Stimulated activated CD8-positive, alpha-beta memory T cell treated with anti-CD3 and anti-CD28 coated beads, Interleukin-12 subunit alpha, Interleukin-12 subunit beta, amount 100 ng/mL, for 24 hours (primary cell): ENCODE results near the gene POLR2B.
"Not testable (repeated sequence)": the region's sequence is repeated elsewhere in the genome, so short reads cannot be mapped to it uniquely, and the experiment has no call there.

Experiments
- DNase-seq: peaks from one replicate; pipeline ENCODE4 v3.0.0-alpha.2; 2020; ENCODE audit errors: extremely low read depth

The POLR2B gene

DNA sequence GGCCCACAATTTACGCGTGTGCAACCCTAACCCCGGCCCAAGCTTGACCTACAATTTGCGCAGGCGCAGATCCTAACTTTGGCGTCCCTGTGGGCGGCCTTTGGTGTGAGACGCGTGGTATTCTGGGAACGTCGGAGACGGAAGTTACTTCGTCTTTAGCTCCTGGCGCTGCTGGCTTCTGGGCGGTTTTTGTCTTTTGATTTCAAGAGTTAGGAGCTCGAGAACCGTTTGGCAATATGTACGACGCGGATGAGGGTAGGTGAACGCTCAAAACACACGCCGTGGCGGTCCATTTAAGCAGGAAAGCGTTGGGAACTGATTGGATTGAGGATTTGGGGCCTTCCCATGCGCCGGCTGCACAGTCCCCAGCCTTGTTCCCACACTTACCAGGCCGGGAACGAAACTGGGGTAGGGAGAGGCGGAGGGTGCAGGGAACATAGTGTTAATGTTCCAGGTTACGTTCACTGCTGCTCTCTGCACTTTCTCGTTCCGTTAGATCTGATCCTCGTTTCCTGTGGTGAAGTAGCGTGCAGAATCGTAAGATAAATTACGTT is at the start of gene POLR2B:
TSS of gene POLR2B (plus strand) at position 147 of the 554 bp plus-strand sequence. CDS start at position 237, 90 bp downstream.
- DNase-seq, result peak; percentile 76

DNA sequence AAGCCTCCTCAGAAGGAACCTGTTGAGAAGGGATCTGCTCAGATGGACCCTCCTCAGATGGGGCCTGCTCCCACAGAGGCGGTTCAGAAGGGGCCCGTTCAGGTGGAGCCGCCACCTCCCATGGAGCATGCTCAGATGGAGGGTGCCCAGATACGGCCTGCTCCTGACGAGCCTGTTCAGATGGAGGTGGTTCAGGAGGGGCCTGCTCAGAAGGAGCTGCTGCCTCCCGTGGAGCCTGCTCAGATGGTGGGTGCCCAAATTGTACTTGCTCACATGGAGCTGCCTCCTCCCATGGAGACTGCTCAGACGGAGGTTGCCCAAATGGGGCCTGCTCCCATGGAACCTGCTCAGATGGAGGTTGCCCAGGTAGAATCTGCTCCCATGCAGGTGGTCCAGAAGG is 48.1 kb upstream of the POLR2B start:
- DNase-seq, result no peak

- no peak for DNase-seq
These were observed 46.8 kb upstream of the POLR2B start for GRCh38 chr4:56931924-56932323.

DNA sequence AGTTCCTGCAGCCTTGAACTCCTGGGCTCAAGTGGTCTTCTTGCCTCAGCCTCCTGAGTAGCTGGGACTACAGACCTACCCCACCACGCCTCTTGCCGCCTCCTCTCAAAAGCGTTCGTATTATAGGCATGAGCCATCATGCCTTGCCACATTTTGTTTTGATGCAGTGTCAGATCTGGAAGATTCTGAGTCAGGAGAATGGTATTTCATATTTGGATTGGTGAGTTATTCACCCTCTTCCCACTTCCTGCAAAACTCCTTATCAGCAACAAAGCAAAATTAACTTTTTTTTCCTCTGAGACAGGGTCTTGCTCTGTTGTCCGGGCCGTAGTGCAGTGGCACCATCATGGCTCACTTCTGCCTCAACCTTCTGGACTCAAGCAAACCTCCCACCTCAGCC is 41.4 kb upstream of the POLR2B start:
- no peak for DNase-seq

GRCh38 chr4:56939826-56940225 is 38.9 kb upstream of the POLR2B start:
- DNase-seq, result not testable (repeated sequence)

GRCh38 chr4:56940403-56940802 is 38.3 kb upstream of the POLR2B start:
- no peak for DNase-seq

- DNase-seq, result no peak
These were observed 37.7 kb upstream of the POLR2B start for GRCh38 chr4:56940971-56941370.

DNA sequence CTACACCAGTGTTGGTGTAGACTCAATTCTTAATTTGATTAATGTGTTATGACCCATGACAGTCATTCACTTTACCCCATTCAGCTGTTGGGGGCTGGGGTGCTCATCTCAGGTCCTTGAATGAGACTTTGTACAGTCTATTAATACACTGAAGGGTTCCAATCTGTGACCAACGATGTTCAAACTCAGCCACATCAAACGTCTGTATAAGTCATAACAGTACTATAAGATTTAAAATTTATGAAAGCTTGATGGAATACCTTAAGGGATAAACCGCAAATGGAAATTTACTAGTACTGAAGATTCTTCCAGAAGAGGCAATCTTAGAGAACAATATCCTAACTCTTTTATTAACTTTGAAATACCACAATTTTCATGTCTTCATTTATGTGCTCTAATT is 37.3 kb upstream of the POLR2B start:
- DNase-seq, result no peak

DNA sequence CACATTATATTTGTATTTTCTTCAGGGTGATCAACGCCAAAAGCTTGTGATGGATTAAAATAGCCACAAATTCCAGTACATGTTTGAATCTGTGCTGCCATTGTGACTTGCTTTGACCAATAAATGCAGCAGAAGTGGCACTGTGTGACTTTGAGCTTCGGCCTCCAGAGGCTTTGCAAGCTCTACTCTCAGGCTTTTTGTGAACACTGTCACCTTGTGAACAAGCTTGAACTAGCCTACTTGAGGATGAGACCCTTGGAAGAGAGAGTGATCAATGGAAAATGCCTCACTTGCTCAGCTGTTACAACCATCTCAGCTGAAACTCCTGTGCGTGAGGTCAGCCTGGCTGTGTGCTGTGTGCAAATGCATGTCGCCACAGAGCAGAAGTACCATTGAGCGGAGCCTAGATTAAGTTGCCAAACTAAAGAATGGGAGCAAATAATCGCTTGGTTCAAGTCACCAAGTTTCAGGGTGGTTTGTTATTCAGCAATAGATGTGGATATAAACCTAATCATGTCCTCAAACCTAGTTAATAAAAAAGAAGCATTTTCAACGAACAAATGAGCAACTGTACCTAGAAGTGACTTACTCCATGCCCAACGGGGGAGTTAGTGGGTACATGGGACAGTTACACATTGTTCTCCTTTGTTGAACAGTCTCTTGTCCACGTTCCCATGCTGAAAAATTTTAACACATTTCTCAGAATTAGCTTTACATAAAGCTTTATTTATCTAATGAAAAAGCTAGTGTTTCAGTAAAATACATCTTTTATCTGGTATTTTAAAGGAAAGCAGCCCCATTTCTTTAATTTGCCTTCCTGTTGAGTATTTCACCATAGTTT is 24.8 kb upstream of the POLR2B start:
- DNase-seq, result no peak

GRCh38 chr4:56958111-56958517 is 20.6 kb upstream of the POLR2B start:
- no peak for DNase-seq

DNA sequence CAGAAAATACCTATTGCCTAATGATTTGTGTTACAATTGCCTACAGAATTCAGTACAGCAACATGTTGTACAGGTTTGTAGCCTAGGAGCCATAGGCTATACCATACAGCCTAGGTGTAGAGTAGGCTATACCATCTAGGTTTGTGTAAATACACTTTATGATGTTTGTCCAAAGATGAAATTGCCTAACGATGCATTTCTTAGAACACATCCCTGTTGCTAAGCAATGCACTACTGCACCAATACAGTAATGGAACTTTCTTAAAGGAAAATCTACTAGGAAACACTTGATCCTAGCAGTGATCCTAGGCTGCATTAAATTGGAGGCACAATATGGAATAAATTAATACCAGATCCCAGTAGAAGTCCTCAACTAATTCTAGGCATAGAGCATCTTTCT is 19.6 kb upstream of the POLR2B start:
- no peak for DNase-seq

DNA sequence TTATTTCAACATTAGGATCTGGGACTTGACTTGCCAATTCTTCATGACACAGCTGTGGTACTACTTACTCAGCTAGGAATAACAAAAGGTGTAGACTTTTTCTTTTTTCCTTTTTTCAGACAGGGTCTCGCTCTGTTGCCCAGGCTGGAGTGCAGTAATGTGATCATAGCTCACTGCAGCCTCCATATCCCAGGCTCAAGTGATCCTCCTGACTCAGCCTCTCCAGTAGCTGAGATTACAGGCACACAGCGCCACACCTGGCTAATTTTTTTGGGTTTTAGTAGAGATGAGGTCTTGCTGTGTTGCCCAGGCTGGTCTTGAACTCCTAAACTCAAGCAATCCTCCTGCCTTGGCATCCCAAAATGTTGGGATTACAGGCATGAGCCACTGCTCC is 17.6 kb upstream of the POLR2B start:
- DNase-seq, result no peak

DNA sequence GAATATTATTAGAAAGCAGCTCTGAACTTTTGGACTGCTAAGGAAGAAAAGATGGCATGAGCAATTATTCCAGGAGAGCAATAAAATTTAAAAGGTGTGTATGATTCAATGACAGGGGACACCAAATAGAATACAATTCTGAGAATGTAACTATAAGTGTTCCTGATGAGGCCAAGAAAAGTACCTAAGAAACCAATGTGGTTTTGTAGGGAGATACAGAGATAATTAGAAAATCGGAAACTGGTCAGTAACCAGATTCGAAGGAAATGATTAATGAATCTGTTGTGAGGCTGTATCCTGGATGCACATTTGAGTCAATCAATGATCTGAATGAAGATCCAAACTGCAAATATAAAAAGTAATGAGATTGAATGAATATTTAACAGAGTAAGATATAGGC is 7.3 kb upstream of the POLR2B start:
- DNase-seq, result no peak

DNA sequence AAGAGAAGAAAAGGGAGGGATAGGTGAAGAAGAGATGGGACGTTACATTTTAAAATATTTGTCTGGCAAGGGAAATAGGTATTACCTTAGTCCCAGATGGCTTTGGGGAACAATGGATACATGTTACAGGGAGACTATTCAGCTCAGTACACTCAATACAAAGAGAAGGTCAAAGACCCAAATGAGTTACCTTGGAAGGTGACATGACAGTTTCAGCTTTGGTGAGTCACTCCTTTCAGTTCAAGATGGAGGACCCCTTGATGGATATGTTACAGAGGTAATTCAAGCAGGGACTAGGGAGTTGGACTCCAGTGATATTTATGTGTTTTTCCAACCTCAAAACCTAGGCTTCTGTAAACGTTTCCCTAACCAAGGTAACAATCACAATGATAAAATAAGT is 6.3 kb upstream of the POLR2B start:
- no peak for DNase-seq

DNA sequence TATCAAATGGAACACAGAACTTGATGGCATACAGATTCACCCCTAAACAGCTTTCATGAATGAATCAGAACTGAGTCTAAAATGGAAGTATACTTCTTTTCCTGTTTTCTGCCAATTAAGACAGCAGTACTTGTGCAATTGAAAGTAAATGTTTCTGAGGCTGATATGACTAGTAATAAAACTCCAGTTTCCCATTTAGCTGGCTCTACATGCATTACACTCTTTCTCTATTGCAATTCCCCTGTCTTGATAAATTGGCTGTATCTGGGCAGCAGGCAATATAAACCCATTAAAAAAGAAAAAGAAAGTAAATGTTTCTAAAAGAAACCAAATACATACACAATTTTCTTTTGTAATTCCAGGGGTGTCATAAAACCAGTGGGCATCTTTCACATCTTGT is 5.9 kb upstream of the POLR2B start:
- no peak for DNase-seq

DNA sequence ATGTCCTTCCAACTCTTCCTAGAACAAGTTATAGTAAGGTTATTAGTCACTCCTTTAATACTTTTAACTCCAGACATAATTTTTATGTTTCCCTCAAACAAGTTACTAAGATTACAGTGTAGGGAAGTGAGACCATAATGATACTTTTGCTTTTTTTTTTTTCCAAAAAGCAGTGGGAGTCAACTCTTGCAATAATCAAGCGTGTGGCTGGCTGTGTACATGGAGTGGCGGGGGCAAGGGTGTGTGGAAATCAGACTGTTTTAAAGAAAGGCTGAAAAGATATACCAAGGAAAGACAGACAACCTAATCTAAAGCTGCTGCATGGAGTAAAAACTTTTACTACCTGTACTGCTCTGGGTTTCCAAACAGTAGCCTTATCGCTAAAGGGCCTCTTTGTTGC is 5.4 kb upstream of the POLR2B start:
- DNase-seq, result no peak

- no peak for DNase-seq
These were observed 2.3 kb upstream of the POLR2B start for GRCh38 chr4:56976283-56976836.

DNA sequence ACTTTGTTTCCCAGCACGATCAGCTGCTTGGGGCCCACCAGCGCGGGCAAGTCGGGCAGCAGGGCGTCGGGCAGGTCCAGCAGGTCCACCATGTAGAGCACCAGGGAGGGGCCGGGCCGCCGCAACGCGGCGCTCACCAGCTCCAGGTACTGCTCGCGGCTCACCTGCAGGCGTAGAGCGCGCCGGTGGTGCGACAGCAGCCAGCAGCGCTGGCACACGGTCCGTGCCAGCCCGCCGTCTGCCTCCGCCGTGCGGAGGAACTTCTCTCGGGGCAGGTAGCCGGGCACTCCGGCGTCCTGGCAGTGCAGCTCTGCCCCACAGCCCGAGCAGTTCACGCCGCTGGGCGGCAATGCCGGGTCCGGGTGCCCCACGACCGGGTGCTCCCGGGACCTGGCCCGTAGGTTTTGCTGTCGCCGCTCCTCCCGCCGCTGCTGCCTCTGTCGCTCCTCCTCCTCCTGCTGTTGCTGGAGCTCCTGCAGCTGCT is 1.8 kb upstream of the POLR2B start:
- DNase-seq, result no peak

DNA sequence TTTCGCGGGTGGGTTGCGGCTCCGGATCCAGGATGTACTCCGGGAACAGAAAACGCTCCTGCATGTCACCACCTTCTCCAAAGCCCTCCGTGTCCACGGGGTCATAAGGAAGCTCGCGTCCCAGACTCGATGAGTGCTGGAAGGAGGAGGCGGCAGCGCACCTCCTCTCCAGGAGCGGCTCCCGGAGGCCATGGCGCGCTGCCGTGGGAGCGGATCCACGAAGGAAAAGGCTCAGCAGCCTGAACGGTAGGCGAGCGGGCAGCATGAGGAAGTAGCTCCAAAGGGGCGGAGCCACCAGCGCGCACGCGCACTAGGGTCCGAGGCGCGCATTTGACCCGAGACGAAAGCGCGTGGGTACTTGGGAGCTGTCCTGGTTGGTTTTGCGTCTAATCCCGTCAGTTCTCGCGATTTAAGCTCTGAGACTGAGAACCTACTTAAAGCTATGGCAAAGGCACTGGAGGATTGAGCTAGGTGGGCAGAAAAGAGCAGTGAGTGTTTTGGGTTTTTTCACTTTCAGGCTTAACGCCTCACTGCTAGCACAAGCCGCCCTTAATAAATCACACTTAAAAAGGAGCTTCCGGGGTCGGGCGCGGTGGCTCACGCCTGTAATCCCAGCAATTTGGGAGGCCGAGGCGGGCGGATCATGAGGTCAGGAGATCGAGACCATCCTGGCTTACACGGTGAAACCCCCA is 1.2 kb upstream of the POLR2B start, which contains the start of gene NOA1:
TSS of gene NOA1 (minus strand) at position 286 of the 692 bp plus-strand sequence. CDS start at position 265, 21 bp downstream.
- DNase-seq, result peak; percentile 87

DNA sequence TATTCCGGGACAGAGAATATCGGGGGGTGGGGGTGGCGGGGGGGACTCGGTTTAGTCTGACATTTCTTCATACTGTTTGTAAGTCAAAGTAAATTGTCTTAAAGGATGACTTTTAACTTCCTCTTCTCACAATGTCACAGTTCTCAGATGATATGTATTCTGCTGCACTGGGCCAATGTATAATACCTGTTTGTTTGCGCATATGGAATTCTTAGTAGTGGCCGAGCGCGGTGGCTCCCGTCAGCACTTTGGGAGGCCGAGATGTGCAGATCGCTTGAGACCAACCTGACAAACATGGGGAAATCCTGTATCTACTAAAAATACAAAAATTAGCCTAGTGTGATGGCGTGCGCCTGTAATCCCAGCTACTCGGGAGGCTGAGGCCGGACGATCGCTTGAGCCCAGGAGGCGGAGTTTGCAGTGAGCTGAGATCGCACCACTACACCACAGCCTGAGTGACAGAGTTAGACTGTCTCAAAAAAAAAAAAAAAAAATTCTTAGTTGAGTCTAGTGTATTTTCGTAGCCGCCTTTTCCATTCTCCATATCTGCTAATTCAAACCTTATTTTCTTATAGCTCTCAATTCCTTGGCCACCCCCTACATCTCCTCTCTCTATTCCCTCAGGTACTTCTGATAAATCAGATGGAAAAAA is 851 bp downstream of the POLR2B start:
- DNase-seq, result no peak

DNA sequence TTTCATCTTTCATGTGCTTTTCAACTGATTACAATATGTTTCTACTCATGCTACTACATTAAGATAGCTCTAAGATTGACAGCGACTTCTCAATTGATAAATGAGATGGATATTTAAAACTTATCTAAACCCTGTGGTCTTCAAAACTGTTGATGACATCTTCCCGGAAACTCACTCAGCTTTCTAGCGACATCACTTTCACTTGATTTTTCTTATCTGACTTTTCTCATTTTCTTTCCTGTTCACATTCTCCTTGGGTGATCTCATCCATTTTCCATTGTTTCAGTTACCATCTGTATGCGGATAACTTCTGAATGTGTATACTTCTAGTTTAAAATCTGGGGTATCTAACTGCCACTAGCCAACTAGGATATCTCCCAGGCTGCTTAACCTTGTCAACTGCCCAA is 3.1 kb downstream of the POLR2B start:
- no peak for DNase-seq

- DNase-seq, result no peak
These were observed 7.5 kb downstream of the POLR2B start for GRCh38 chr4:56986192-56986591.
